GM12878 (cell line): ENCODE measurements around the gene WDR86. TPM values are rescaled to one million over a fixed set of nuclear protein-coding genes. Genes with fewer than 3 reads are reported as not detected.

ENCODE experiments used
- ATAC-seq: fragments of 200-7000 bp; cut with Tn5 transposase; 3 replicates; pipeline ENCODE4 v1.9.1; 2020; ENCODE audit warnings: mild to moderate bottlenecking, moderate library complexity
- BruUV-seq: library from RNA; stranded (reverse); fragments of 400-500 nt; replicated peaks from 2 replicates; lab custom pipeline; 2021; lab: Mats Ljungman, UMichigan
- CTCF ChIA-PET: fragments of 300-600 bp; sonication (Branson Sonifier 250); formaldehyde crosslinking; extraction: SDS; loops from one replicate; lab custom pipeline; 2021; ENCODE audit warnings: inconsistent platforms; lab: Yijun Ruan, JAX
- POLR2A ChIA-PET: fragments of 350-600 bp; formaldehyde crosslinking; extraction: SDS; loops from one replicate; lab custom pipeline; 2021; ENCODE audit warnings: inconsistent platforms; lab: Charles Lee
- RAD21 ChIA-PET: fragments of 300-600 bp; sonication (Branson Sonifier 250); formaldehyde crosslinking; loops from one replicate; lab custom pipeline; 2023; ENCODE audit warnings: antibody characterized with exemption; ENCODE audit not compliant: unreplicated experiment; lab: Charles Lee
- SMC1A ChIA-PET: fragments of 300-600 bp; sonication (Branson Sonifier 250); formaldehyde crosslinking; loops from one replicate; lab custom pipeline; 2023; ENCODE audit not compliant: unreplicated experiment, uncharacterized antibody; lab: Charles Lee
- DNase-seq: peaks from one replicate; pipeline ENCODE4 v3.0.0-alpha.2; 2011; ENCODE audit warnings: low read depth, low spot score
- FAIRE-seq: peaks from 3 replicates; lab custom pipeline; 2011; peaks lifted over from hg19 to GRCh38; lab: Jason Lieb, UNC
- H2AFZ ChIP-seq: 2 replicates; pipeline ENCODE4 v1.6.0; 2011; ENCODE audit warnings: low read depth, low read length, control low read depth; ENCODE audit not compliant: control insufficient read depth
- H3K27ac ChIP-seq: 2 replicates; pipeline ENCODE4 v1.5.1; 2011; ENCODE audit warnings: control low read depth; ENCODE audit not compliant: control insufficient read depth, insufficient read depth
- H3K27me3 ChIP-seq, 2 experiments: replicated peaks in 1 of 2; 2 replicates each; pipeline versions ENCODE4 v1.6.0 to v1.6.1; 2011; ENCODE audit warnings: low read length in 1 of 2; ENCODE audit not compliant: control insufficient read depth in 2 of 2, insufficient read depth in 2 of 2
- H3K36me3 ChIP-seq, 2 experiments: 2 replicates each; pipeline ENCODE4 v1.5.1; 2011; ENCODE audit warnings: low read length in 1 of 2; ENCODE audit not compliant: control insufficient read depth in 2 of 2, insufficient read depth in 2 of 2
- H3K4me1 ChIP-seq: 2 replicates; pipeline ENCODE4 v1.6.1; 2011; ENCODE audit warnings: mild to moderate bottlenecking, low read length, moderate library complexity, mixed read lengths; ENCODE audit not compliant: control insufficient read depth, insufficient read depth
- H3K4me2 ChIP-seq: 2 replicates; pipeline ENCODE4 v1.6.0; 2011; ENCODE audit warnings: control low read depth; ENCODE audit not compliant: control insufficient read depth, insufficient read depth
- H3K4me3 ChIP-seq: fragments of 200-600 bp; sonication (generic); 2 replicates; pipeline ENCODE4 v1.5.1; 2016
- H3K79me2 ChIP-seq: 2 replicates; pipeline ENCODE4 v1.6.0; 2011; ENCODE audit warnings: low read length; ENCODE audit not compliant: control insufficient read depth, insufficient read depth
- H3K9ac ChIP-seq: 2 replicates; pipeline ENCODE4 v1.8.0; 2011; ENCODE audit warnings: low read length, control low read depth, mixed read lengths; ENCODE audit not compliant: control insufficient read depth, insufficient read depth
- H3K9me3 ChIP-seq: replicated peaks from 3 replicates; pipeline ENCODE4 v1.5.1; 2011; ENCODE audit warnings: mild to moderate bottlenecking, low read length; ENCODE audit not compliant: control insufficient read depth, insufficient read depth
- H4K20me1 ChIP-seq: 2 replicates; pipeline ENCODE4 v1.6.0; 2011; ENCODE audit not compliant: control insufficient read depth, insufficient read depth
- BRCA1 ChIP-seq: IDR thresholded peaks from 2 replicates; pipeline ENCODE4 v1.6.1; 2011; ENCODE audit warnings: low read depth, low read length, improper control_type of control experiment
- CBX5 ChIP-seq: sonication (generic); IDR thresholded peaks from 2 replicates; pipeline ENCODE4 v1.6.1; 2016; ENCODE audit warnings: low read depth, moderate library complexity, mild to moderate bottlenecking, inconsistent platforms
- E2F8 ChIP-seq: fragments of 450-650 bp; IDR thresholded peaks from 2 replicates; pipeline ENCODE4 v1.6.1; 2018; ENCODE audit warnings: mild to moderate bottlenecking, low read depth, moderate library complexity; ENCODE audit not compliant: partially characterized antibody
- EED ChIP-seq: sonication (generic); IDR thresholded peaks from 2 replicates; pipeline ENCODE4 v1.6.1; 2016; ENCODE audit warnings: antibody characterized with exemption, low read depth
- JUNB ChIP-seq: IDR thresholded peaks from 2 replicates; pipeline ENCODE4 v1.6.1; 2016; ENCODE audit warnings: antibody characterized with exemption, mild to moderate bottlenecking
- MAX ChIP-seq: IDR thresholded peaks from 2 replicates; pipeline ENCODE4 v1.6.1; 2012; ENCODE audit warnings: low read depth, low read length, improper control_type of control experiment
- MTA2 ChIP-seq: fragments of 450-650 bp; IDR thresholded peaks from 2 replicates; pipeline ENCODE4 v1.6.1; 2016; ENCODE audit warnings: low read depth, mild to moderate bottlenecking, moderate library complexity
- RUNX3 ChIP-seq: IDR thresholded peaks from 2 replicates; pipeline ENCODE4 v1.6.1; 2012; ENCODE audit warnings: low read length, inconsistent platforms
- SP1 ChIP-seq: IDR thresholded peaks from one replicate; pipeline ENCODE4 v1.6.1; 2011; ENCODE audit warnings: low read depth, low read length
- whole genome bisulfite sequencing: methylation state at CpG from one replicate; pipeline ENCODE4 v1.1.6; 2016; ENCODE audit warnings: low lambda C conversion rate; ENCODE audit not compliant: insufficient replicate concordance, insufficient coverage; ENCODE audit errors: missing lambda C conversion rate; 5-methylcytosine and 5-hydroxymethylcytosine counted together
- in situ Hi-C: fragments of 300-500 bp; cut with MboI; formaldehyde crosslinking; loops from 9 replicates; pipeline ENCODE4 v1.14.3; 2018; ENCODE audit warnings: mixed read lengths
- intact Hi-C: fragments of 100-400 bp; cut with micrococcal nuclease; formaldehyde crosslinking; loops from one replicate; pipeline ENCODE4 v1.14.2; 2022; ENCODE audit not compliant: unreplicated experiment
- polyA plus RNA-seq, 11 experiments: library from polyadenylated mRNA; depleted of rRNA in 4 of 11; unstranded in 6 of 11; stranded (reverse) in 5 of 11; fragments of >200 nt; fragmentation: Nextera tagmentation in 4 of 11; fragmentation: Illumina TruSeq in 1 of 11; extraction: Ambion mirVana in 4 of 11; extraction: Trizol in 1 of 11; gene quantifications; 1 replicate in 1 of 11; 2 replicates in 10 of 11; pipeline versions ENCODE4 v1.2.1 to v1.2.3, GENCODE V29; 2011 to 2016; ENCODE audit warnings: inconsistent platforms in 2 of 11, missing spikeins in 2 of 11, low read depth in 1 of 11
- total RNA-seq, 4 experiments: library from RNA; depleted of rRNA in 3 of 4; stranded (reverse); fragments of >200 nt in 3 of 4; fragmentation: Illumina TruSeq in 1 of 4; extraction: Trizol in 1 of 4; gene quantifications; 2 replicates each; pipeline versions ENCODE4 v1.2.1 to v1.2.3, GENCODE V29; 2013 to 2021
- TF ChIP-seq, protein P1 (sequence below): fragments of 450-650 bp; formaldehyde crosslinking; IDR thresholded peaks from 2 replicates; pipeline ENCODE4 v1.4.0; 2020; ENCODE audit warnings: mild to moderate bottlenecking, moderate library complexity

The WDR86 gene
- total and polyA plus RNA-seq, 10 of the 15 experiments (the other 5 are each of a cell fraction or from before 2014, with no cell fraction given), result 0.05 to 0.19 (median 0.15) TPM; not detected in 7

DNA sequence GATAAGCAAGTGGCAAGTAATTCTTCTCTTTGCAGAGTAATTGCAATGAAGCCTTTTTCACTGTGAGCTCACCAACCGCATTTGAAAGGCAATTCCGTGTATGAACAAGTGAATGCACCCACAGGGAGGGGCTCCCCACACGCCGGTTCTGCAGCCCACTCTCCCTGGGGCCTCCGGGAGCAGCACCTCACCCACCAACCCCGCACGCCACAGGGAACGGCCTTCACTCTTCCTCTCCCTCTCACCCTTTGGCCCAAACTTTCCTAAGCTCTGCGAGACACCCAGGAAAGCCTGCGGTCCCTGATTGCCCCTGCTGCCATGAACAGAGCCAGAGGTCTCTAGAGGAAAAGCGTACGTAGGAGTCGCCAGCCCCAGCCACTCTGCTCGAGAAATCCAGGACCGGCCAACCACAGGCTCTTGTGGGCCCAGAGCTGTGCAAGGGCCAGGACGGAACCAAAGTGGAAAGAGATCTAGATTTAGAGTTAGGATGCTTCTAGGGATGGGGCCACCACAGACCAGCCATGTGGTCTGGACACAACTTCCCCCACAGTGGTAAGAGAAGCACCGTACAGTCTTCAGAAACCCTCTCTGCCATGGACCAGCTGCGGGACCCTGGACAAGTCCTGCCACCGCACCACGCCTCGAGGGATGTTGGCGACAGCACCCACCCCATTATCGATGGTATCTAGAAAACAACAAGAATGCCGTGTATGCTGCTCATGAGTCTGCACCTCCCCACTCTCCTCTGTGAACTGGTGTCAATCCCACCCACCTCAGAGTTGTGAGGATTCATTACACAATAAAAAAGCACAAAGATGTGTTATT lies 3.6 kb downstream of the WDR86 start:
- Histone ChIP-seq H3K9ac (no peak overlapping the region), H3K4me3 (no peak overlapping the region), H3K27me3 (peaks cover 10 to 12% of the 10 kb centered on the region in 2 experiments; a peak in 3 of 4 replicates)
- FAIRE-seq, result no peak
- CTCF ChIA-PET, result no interaction called here
- 63% methylated on average over 24 of the region's 24 CpGs for WGBS
- ATAC-seq, result no peak
- BruUV-seq, result no TSS peak
- RAD21 ChIA-PET, result no interaction called here
- TF ChIP-seq JUNB, result no peak
- no peak for TF ChIP-seq EED
- no peak for TF ChIP-seq BRCA1
- TF ChIP-seq, all 136 proteins: peak for 0
- POLR2A ChIA-PET, result no interaction called here
- Histone ChIP-seq H3K79me2 (no peaks in the 10 kb centered on the region), H3K4me1 (no peaks in the 10 kb centered on the region; the same call in 1 of the 2 replicates), H3K9me3 (no peaks in the 10 kb centered on the region), H3K27ac (no peak overlapping the region), H3K36me3 (no peaks in the 10 kb centered on the region), H2AFZ (no peak overlapping the region), H3K4me2 (no peak overlapping the region), H4K20me1 (no peaks in the 10 kb centered on the region)
- no peak for DNase-seq
- in situ Hi-C loops, result no loop called here
- SMC1A ChIA-PET, result no interaction called here
- intact Hi-C loops, result no loop called here

GRCh38 chr7:151405588-151405987 lies 4.2 kb downstream of the WDR86 start:
- no peaks in the 10 kb centered on the region for H4K20me1 ChIP-seq
- ChIA-PET RAD21 (no interaction called here), POLR2A (no interaction called here), SMC1A (no interaction called here), CTCF (no interaction called here)
- H2AFZ ChIP-seq, result no peak overlapping the region
- intact Hi-C loops (no loop called here), in situ Hi-C loops (no loop called here)
- H3K4me2 ChIP-seq, result no peak overlapping the region
- no peaks in the 10 kb centered on the region for H3K36me3 ChIP-seq
- no TSS peak for BruUV-seq
- DNase-seq, result no peak
- H3K4me1 ChIP-seq, result peaks cover 6% of the 10 kb centered on the region
- no peaks in the 10 kb centered on the region for H3K9me3 ChIP-seq
- H3K9ac ChIP-seq, result no peak overlapping the region
- H3K4me3 ChIP-seq, result no peak overlapping the region
- H3K27ac ChIP-seq, result no peak overlapping the region
- H3K27me3 ChIP-seq, result peaks cover 5 to 9% of the 10 kb centered on the region in 2 experiments; a peak in 3 of 4 replicates
- no peak for ATAC-seq
- 63% methylated on average over 10 of the region's 10 CpGs for WGBS
- no peaks in the 10 kb centered on the region for H3K79me2 ChIP-seq
- FAIRE-seq, result no peak
- TF ChIP-seq SP1 (no peak), JUNB (no peak), MAX (no peak), MTA2 (no peak), CBX5 (no peak), RUNX3 (no peak), E2F8 (no peak)
- TF ChIP-seq, protein P1, sequence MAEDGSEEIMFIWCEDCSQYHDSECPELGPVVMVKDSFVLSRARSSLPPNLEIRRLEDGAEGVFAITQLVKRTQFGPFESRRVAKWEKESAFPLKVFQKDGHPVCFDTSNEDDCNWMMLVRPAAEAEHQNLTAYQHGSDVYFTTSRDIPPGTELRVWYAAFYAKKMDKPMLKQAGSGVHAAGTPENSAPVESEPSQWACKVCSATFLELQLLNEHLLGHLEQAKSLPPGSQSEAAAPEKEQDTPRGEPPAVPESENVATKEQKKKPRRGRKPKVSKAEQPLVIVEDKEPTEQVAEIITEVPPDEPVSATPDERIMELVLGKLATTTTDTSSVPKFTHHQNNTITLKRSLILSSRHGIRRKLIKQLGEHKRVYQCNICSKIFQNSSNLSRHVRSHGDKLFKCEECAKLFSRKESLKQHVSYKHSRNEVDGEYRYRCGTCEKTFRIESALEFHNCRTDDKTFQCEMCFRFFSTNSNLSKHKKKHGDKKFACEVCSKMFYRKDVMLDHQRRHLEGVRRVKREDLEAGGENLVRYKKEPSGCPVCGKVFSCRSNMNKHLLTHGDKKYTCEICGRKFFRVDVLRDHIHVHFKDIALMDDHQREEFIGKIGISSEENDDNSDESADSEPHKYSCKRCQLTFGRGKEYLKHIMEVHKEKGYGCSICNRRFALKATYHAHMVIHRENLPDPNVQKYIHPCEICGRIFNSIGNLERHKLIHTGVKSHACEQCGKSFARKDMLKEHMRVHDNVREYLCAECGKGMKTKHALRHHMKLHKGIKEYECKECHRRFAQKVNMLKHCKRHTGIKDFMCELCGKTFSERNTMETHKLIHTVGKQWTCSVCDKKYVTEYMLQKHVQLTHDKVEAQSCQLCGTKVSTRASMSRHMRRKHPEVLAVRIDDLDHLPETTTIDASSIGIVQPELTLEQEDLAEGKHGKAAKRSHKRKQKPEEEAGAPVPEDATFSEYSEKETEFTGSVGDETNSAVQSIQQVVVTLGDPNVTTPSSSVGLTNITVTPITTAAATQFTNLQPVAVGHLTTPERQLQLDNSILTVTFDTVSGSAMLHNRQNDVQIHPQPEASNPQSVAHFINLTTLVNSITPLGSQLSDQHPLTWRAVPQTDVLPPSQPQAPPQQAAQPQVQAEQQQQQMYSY, result no peak
